Cardiac muscle cell (in vitro differentiated cells and primary cell): ENCODE results near the gene CTIF. TPM values are rescaled to one million over a fixed set of nuclear protein-coding genes. Genes with fewer than 3 reads are reported as not detected.
A peak's percentile ranks its signal among the peaks of the same experiment; 100 is the strongest.

Experiments
- DNase-seq, 2 donors: peaks; one replicate each; pipeline versions ENCODE4 v3.0.0 to v3.0.0-alpha.2; 2010 to 2017; ENCODE audit warnings: low read depth in 1 of 2, low spot score in 1 of 2
- H3K27ac ChIP-seq: fragments of 200-600 bp; sonication (generic); 2 replicates; pipeline ENCODE4 v1.5.1; 2016
- H3K27me3 ChIP-seq: fragments of 200-600 bp; sonication (generic); 2 replicates; pipeline ENCODE4 v1.6.0; 2016; ENCODE audit warnings: control low read depth
- H3K36me3 ChIP-seq: fragments of 200-600 bp; sonication (generic); 2 replicates; pipeline ENCODE4 v1.5.1; 2016; ENCODE audit warnings: control low read depth
- H3K4me1 ChIP-seq: fragments of 200-600 bp; sonication (generic); 2 replicates; pipeline ENCODE4 v1.8.1; 2017; ENCODE audit warnings: low read depth, mild to moderate bottlenecking, mixed run types
- H3K4me3 ChIP-seq: fragments of 200-600 bp; sonication (generic); 2 replicates; pipeline ENCODE4 v1.5.1; 2016; ENCODE audit warnings: mild to moderate bottlenecking
- H3K9me3 ChIP-seq: fragments of 200-600 bp; sonication (generic); 2 replicates; pipeline ENCODE4 v1.5.1; 2017; ENCODE audit warnings: low read depth, mild to moderate bottlenecking, control low read depth
- polyA plus RNA-seq: library from polyadenylated mRNA; unstranded; fragments of >200 nt; fragmentation: Nextera tagmentation; extraction: Ambion mirVana; gene quantifications from 2 replicates; pipeline ENCODE4 v1.2.1, GENCODE V29; 2016
- total RNA-seq: library from RNA; depleted of rRNA; stranded (reverse); fragments of >200 nt; gene quantifications from 2 replicates; pipeline ENCODE4 v1.2.3, GENCODE V29; 2016
- TF ChIP-seq, protein P1 (sequence below): IDR thresholded peaks from 2 replicates; pipeline ENCODE4 v1.5.1; 2012; ENCODE audit warnings: low read depth, mild to moderate bottlenecking, low read length

Gene CTIF
- total and polyA plus RNA-seq, 2 experiments from 2014 or later: 16.5 to 22.0 TPM

- peak in 1 of 2 donors; percentile 74 for DNase-seq
- TF ChIP-seq, protein P1, sequence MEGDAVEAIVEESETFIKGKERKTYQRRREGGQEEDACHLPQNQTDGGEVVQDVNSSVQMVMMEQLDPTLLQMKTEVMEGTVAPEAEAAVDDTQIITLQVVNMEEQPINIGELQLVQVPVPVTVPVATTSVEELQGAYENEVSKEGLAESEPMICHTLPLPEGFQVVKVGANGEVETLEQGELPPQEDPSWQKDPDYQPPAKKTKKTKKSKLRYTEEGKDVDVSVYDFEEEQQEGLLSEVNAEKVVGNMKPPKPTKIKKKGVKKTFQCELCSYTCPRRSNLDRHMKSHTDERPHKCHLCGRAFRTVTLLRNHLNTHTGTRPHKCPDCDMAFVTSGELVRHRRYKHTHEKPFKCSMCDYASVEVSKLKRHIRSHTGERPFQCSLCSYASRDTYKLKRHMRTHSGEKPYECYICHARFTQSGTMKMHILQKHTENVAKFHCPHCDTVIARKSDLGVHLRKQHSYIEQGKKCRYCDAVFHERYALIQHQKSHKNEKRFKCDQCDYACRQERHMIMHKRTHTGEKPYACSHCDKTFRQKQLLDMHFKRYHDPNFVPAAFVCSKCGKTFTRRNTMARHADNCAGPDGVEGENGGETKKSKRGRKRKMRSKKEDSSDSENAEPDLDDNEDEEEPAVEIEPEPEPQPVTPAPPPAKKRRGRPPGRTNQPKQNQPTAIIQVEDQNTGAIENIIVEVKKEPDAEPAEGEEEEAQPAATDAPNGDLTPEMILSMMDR: no peak
- H3K9me3 ChIP-seq: no peaks in the 10 kb centered on the region
- no peak overlapping the region for H3K4me3 ChIP-seq
- no peak overlapping the region for H3K27ac ChIP-seq
- H3K27me3 ChIP-seq: no peaks in the 10 kb centered on the region
- no peaks in the 10 kb centered on the region for H3K36me3 ChIP-seq
- peaks cover 61% of the 10 kb centered on the region for H3K4me1 ChIP-seq
Observed at GRCh38 chr18:48832938-48833700, 294.3 kb downstream of the CTIF start.

GRCh38 chr18:48833701-48834412, 295.0 kb downstream of the CTIF start:
- no peak overlapping the region for H3K27ac ChIP-seq
- no peak overlapping the region for H3K4me3 ChIP-seq
- TF ChIP-seq, protein P1: no peak
- no peaks in the 10 kb centered on the region for H3K36me3 ChIP-seq
- peaks cover 61% of the 10 kb centered on the region for H3K4me1 ChIP-seq
- no peaks in the 10 kb centered on the region for H3K27me3 ChIP-seq
- H3K9me3 ChIP-seq: no peaks in the 10 kb centered on the region
- peak in 1 of 2 donors; percentile 27 for DNase-seq

DNA sequence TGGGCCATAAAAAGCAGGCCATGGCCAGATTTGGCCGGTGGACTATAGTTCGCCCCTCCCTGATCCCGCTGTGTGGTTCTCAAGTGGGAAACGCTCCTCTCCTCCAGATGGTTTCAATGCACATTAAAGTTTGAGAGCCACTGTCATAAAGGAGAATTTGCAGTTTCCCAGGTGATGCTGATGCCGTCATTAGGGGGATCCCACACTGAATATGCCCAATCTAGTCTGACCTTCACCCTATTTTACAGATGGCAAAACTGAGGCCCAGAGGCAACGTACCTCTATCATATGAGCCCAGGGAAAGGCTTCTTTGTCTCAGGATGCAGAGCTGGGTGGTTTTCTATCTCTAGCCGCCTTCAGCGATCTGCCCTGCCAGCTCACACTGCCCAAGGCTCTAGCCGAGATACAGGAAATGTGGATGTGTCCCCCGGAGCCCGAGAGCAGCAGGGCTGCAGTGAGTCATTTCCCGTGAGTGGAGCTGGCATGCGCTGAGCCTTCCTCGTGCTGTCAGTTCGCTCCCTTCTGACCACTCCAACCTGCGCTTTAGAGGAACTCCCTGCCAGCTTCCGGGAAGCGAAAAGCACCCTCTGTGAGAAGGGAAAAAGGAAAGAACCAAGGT, 295.7 kb downstream of the CTIF start:
- Histone ChIP-seq H3K4me3 (no peak overlapping the region), H3K9me3 (no peaks in the 10 kb centered on the region), H3K27me3 (no peaks in the 10 kb centered on the region), H3K4me1 (peaks cover 56% of the 10 kb centered on the region), H3K27ac (no peak overlapping the region), H3K36me3 (no peaks in the 10 kb centered on the region)
- peak in 1 of 2 donors; percentile 89 for DNase-seq
- TF ChIP-seq, protein P1: no peak

DNA sequence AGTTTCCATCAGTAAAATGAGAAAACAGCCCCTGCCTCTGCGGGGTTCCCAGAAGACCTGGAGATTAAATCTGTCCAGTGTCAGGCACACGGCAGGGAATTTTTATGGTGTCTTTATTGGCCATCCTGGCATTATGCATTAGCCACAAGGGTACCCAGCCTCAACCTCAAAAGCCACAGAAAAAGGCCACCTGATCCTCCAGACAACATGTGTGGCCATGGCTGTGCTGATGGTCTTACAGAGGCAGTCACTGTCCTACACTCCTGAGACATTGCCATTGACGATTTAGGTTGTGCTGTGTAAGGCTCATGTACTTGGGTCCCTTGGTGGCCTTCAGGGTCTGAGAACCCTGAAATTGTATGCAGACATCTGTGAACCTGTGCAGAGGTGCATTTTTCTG, 296.3 kb downstream of the CTIF start:
- Histone ChIP-seq H3K36me3 (no peaks in the 10 kb centered on the region), H3K27ac (no peak overlapping the region), H3K4me1 (peaks cover 50% of the 10 kb centered on the region), H3K4me3 (no peak overlapping the region), H3K27me3 (no peaks in the 10 kb centered on the region), H3K9me3 (no peaks in the 10 kb centered on the region)
- TF ChIP-seq, protein P1: no peak
- no peak for DNase-seq

DNA sequence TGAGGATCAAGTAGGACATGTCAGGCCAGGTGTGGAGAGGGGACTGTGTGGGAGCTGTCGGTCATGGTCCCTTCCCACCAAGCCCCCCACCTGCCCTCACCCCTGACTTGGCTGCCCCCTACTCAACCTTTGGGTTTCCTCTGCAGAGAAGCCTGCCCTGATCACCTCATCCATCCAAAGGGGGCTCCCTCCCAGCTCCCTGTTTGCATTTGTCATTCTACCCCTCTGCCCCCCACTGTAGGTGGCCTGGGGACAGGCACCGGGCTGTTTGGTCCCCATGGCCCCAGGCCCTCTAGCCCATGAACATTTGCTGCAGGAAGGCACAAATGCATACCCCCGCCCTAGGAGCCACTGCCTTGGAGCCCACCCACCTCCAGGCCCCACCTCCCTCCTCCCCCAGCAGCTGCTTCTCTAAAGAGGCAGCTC, 296.9 kb downstream of the CTIF start:
- Histone ChIP-seq H3K4me1 (peaks cover 49% of the 10 kb centered on the region), H3K4me3 (no peak overlapping the region), H3K27ac (no peak overlapping the region), H3K9me3 (no peaks in the 10 kb centered on the region), H3K27me3 (no peaks in the 10 kb centered on the region), H3K36me3 (no peaks in the 10 kb centered on the region)
- TF ChIP-seq, protein P1: no peak
- no peak for DNase-seq
